ENCODE data around the gene PARVB.

GRCh38 chr22:44217346-44217745 is 193.2 kb downstream of the PARVB start:
- TF ChIP-seq POLR2A (IDR thresholded peaks at IDR 0.05; ENCODE audit: extremely low read depth, insufficient read length) (no peak), CTCF (IDR thresholded peaks at IDR 0.05; ENCODE audit: low read depth, low read length) (no peak)
